ENCODE measurements around the gene AFAP1.

AFAP1 gene

GRCh38 chr4:7974425-7974824 is 34.8 kb upstream of the AFAP1 start:
- H3K9me3 ChIP-seq = no peaks in the 10 kb centered on the region
- H3K4me3 ChIP-seq = no peak overlapping the region
- no peak for DNase-seq
- H3K27ac ChIP-seq = no peak overlapping the region
- H3K27me3 ChIP-seq = no peaks in the 10 kb centered on the region
- intact Hi-C loops (cut with DNase I; ENCODE audit: low total_unique reads) = no loop called here
- H3K36me3 ChIP-seq = no peaks in the 10 kb centered on the region
- TF ChIP-seq CTCF (IDR thresholded peaks at IDR 0.05) = no peak
- peaks cover 0 to 61% (median 21%) of the 10 kb centered on the region in 4 donors for H3K4me1 ChIP-seq

- no peak for DNase-seq
- no peaks in the 10 kb centered on the region for H3K36me3 ChIP-seq
- peak overlapping the region; percentile 36 to 43 for H3K27ac ChIP-seq
- peaks cover 0 to 59% (median 26%) of the 10 kb centered on the region in 4 donors for H3K4me1 ChIP-seq
- intact Hi-C loops (cut with DNase I; ENCODE audit: low total_unique reads) = no loop called here
- H3K9me3 ChIP-seq = no peaks in the 10 kb centered on the region
- TF ChIP-seq CTCF (IDR thresholded peaks at IDR 0.05) = no peak
- no peak overlapping the region for H3K4me3 ChIP-seq
- H3K27me3 ChIP-seq = no peaks in the 10 kb centered on the region
Measured at GRCh38 chr4:7973545-7973981, 33.9 kb upstream of the AFAP1 start.

- TF ChIP-seq CTCF (IDR thresholded peaks at IDR 0.05) = no peak
- no peak for DNase-seq
- no peaks in the 10 kb centered on the region for H3K36me3 ChIP-seq
- H3K4me1 ChIP-seq = peaks cover 0 to 50% (median 27%) of the 10 kb centered on the region in 4 donors
- H3K9me3 ChIP-seq = no peaks in the 10 kb centered on the region
- no peak overlapping the region for H3K27ac ChIP-seq
- H3K27me3 ChIP-seq = no peaks in the 10 kb centered on the region
- intact Hi-C loops (cut with DNase I; ENCODE audit: low total_unique reads) = no loop called here
- H3K4me3 ChIP-seq = no peak overlapping the region
Measured at GRCh38 chr4:7971881-7972500, 32.3 kb upstream of the AFAP1 start.

- H3K27me3 ChIP-seq = no peaks in the 10 kb centered on the region
- H3K4me3 ChIP-seq = no peak overlapping the region
- no peak overlapping the region for H3K27ac ChIP-seq
- no peak for TF ChIP-seq CTCF (IDR thresholded peaks at IDR 0.05)
- H3K4me1 ChIP-seq = peaks cover 0 to 50% (median 27%) of the 10 kb centered on the region in 4 donors
- H3K9me3 ChIP-seq = no peaks in the 10 kb centered on the region
- DNase-seq = no peak
- intact Hi-C loops (cut with DNase I; ENCODE audit: low total_unique reads) = no loop called here
- no peaks in the 10 kb centered on the region for H3K36me3 ChIP-seq
Measured at GRCh38 chr4:7971159-7971631, 31.5 kb upstream of the AFAP1 start.

- TF ChIP-seq CTCF (IDR thresholded peaks at IDR 0.05) = no peak
- H3K4me3 ChIP-seq = no peak overlapping the region
- H3K27ac ChIP-seq = peak overlapping the region; percentile 17 to 52
- DNase-seq = no peak
- H3K9me3 ChIP-seq = no peaks in the 10 kb centered on the region
- H3K27me3 ChIP-seq = no peaks in the 10 kb centered on the region
- peaks cover 0 to 50% (median 27%) of the 10 kb centered on the region in 4 donors for H3K4me1 ChIP-seq
- intact Hi-C loops (cut with DNase I; ENCODE audit: low total_unique reads) = no loop called here
- no peaks in the 10 kb centered on the region for H3K36me3 ChIP-seq
Measured at GRCh38 chr4:7970361-7970946, 30.8 kb upstream of the AFAP1 start.
